Measurements from ENCODE around the gene DNAJC7.

GRCh38 chr17:42058063-42058462, 40.8 kb upstream of the DNAJC7 start:
- TF ChIP-seq, protein P1, sequence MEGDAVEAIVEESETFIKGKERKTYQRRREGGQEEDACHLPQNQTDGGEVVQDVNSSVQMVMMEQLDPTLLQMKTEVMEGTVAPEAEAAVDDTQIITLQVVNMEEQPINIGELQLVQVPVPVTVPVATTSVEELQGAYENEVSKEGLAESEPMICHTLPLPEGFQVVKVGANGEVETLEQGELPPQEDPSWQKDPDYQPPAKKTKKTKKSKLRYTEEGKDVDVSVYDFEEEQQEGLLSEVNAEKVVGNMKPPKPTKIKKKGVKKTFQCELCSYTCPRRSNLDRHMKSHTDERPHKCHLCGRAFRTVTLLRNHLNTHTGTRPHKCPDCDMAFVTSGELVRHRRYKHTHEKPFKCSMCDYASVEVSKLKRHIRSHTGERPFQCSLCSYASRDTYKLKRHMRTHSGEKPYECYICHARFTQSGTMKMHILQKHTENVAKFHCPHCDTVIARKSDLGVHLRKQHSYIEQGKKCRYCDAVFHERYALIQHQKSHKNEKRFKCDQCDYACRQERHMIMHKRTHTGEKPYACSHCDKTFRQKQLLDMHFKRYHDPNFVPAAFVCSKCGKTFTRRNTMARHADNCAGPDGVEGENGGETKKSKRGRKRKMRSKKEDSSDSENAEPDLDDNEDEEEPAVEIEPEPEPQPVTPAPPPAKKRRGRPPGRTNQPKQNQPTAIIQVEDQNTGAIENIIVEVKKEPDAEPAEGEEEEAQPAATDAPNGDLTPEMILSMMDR (IDR thresholded peaks at IDR 0.05; ENCODE audit: insufficient read depth, low read length, poor library complexity, severe bottlenecking), result no peak
- no peak for TF ChIP-seq EZH2phosphoT487 (conservative IDR thresholded peaks at IDR 0.05; ENCODE audit: low read length)
